Transverse colon (tissue), 4 donors: Measurements from ENCODE around the gene SSU72. TPM values are rescaled to one million over a fixed set of nuclear protein-coding genes. Genes with fewer than 3 reads are reported as not detected.
A peak's percentile ranks its signal among the peaks of the same experiment; 100 is the strongest.

Source experiments
- DNase-seq: peaks from one replicate; pipeline ENCODE4 v3.0.0-alpha.2; 2019
- H3K27ac ChIP-seq, 4 donors: fragments of 200-600 bp; sonication (generic); 2 replicates each; pipeline ENCODE4 v1.5.1; 2016 to 2018; ENCODE audit warnings: inconsistent platforms in 4 of 4
- H3K27me3 ChIP-seq: fragments of 200-600 bp; sonication (generic); 2 replicates; pipeline ENCODE4 v1.5.1; 2017; ENCODE audit warnings: inconsistent platforms
- H3K36me3 ChIP-seq, 4 donors: fragments of 200-600 bp; sonication (generic); 2 replicates each; pipeline ENCODE4 v1.5.1; 2017 to 2019; ENCODE audit warnings: inconsistent platforms in 4 of 4
- H3K4me1 ChIP-seq, 4 donors: fragments of 200-600 bp; sonication (generic); 2 replicates each; pipeline ENCODE4 v1.5.1; 2017 to 2020; ENCODE audit warnings: inconsistent platforms in 4 of 4
- H3K4me3 ChIP-seq, 4 donors: fragments of 200-600 bp; sonication (generic); 1 replicate in 1 of 4; 2 replicates in 3 of 4; pipeline versions ENCODE4 v1.5.1 to v1.6.1; 2017 to 2019; ENCODE audit warnings: inconsistent platforms in 4 of 4
- H3K9me3 ChIP-seq, 2 donors: fragments of 200-600 bp; sonication (generic); 2 replicates each; pipeline ENCODE4 v1.5.1; 2017 to 2019; ENCODE audit warnings: inconsistent platforms in 2 of 2
- EP300 ChIP-seq: sonication (generic); formaldehyde crosslinking; IDR thresholded peaks from one replicate; pipeline ENCODE4 v1.6.1; 2017; ENCODE audit warnings: antibody characterized with exemption, low read depth
- POLR2A ChIP-seq: fragments of 450-650 bp; IDR thresholded peaks from one replicate; pipeline ENCODE4 v1.6.1; 2016; ENCODE audit warnings: antibody characterized with exemption, mild to moderate bottlenecking, moderate library complexity
- POLR2AphosphoS5 ChIP-seq, 3 donors: sonication (generic); formaldehyde crosslinking; IDR thresholded peaks; one replicate each; pipeline ENCODE4 v1.6.1; 2016; ENCODE audit warnings: antibody characterized with exemption in 3 of 3
- WGBS, 2 donors: methylation state at CpG; one replicate each; pipeline ENCODE4 v1.1.5; 2018; ENCODE audit warnings: low coverage in 1 of 2; 5-methylcytosine and 5-hydroxymethylcytosine counted together
- in situ Hi-C, 4 donors: fragments of 200-750 bp; cut with MboI; loops; one replicate each; pipeline versions ENCODE4 v1.15.0 to v1.15.1; 2017; ENCODE audit warnings: low sequenced_read_pairs in 3 of 4, low pct_ligation_motif_present in 1 of 4, low pct_unique_long_range_greater_than_20kb in 1 of 4
- intact Hi-C: fragments of 100-400 bp; cut with DNase I; formaldehyde crosslinking; loops from one replicate; pipeline ENCODE4 v1.15.1; 2023; ENCODE audit warnings: low total_unique reads
- total RNA-seq, 4 donors: library from RNA; depleted of rRNA; stranded (reverse); fragments of >200 nt; gene quantifications; one replicate each; pipeline ENCODE4 v1.1.0, GENCODE V29; 2016
- TF ChIP-seq, protein P1 (sequence below), 5 experiments: fragments of 200-600 bp in 3 of 5; fragments of 450-650 bp in 2 of 5; sonication (generic) in 3 of 5; IDR thresholded peaks; 1 replicate in 2 of 5; 2 replicates in 3 of 5; pipeline ENCODE4 v1.5.1; 2016 to 2017; ENCODE audit warnings: antibody characterized with exemption in 5 of 5, inconsistent platforms in 3 of 5, mild to moderate bottlenecking in 2 of 5, moderate library complexity in 1 of 5

Gene SSU72
- total RNA-seq, 4 donors from 2014 or later, result 95.0 to 162 (median 136) TPM

DNA sequence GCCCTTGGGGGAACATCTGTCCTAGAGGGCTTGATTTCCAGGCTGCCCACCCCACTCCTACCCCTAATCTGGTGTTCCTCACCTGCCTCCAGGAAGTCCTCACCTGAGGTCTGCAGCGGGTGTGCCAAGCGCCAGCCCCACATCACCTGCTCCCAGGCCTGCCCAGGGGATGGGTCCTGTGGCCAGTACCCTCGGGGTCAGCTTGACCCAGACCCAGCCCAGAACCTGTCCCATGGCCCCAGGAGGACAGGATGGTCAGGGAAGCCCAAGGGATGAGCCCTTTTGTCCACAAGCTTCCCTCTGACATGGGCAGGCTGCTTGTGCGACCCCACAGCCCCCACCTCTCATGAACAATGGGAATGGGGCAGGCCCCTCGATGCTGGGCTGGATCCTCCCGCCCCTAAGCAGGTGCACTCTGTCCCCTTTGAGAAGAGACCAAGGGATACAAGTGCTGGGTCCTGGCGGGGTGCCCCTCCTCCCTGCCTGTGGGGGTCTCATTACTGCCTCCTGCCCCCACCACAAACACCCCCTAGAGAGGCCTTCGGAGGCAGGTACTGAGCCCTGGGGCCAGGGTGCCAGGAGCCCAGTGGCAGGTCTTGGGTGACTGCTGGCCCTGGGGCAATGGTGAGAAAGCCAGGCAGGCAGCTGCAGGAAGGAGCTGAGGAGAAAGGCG, 43.9 kb upstream of the SSU72 start:
- Histone ChIP-seq H3K36me3 (no peaks in the 10 kb centered on the region), H3K27me3 (no peaks in the 10 kb centered on the region), H3K9me3 (no peaks in the 10 kb centered on the region), H3K27ac (no peak overlapping the region), H3K4me1 (peaks cover 19 to 29% (median 26%) of the 10 kb centered on the region in 4 donors), H3K4me3 (no peak overlapping the region)
- WGBS, 2 donors, result 80 to 98% methylated on average over 1 to 8 of the region's 9 CpGs
- no peak for DNase-seq
- intact Hi-C loops (no loop called here), in situ Hi-C loops (no loop called here)
- TF ChIP-seq POLR2A, result no peak
- no peak for TF ChIP-seq POLR2AphosphoS5 (IDR thresholded peaks at IDR 0.05)
- TF ChIP-seq, protein P1, sequence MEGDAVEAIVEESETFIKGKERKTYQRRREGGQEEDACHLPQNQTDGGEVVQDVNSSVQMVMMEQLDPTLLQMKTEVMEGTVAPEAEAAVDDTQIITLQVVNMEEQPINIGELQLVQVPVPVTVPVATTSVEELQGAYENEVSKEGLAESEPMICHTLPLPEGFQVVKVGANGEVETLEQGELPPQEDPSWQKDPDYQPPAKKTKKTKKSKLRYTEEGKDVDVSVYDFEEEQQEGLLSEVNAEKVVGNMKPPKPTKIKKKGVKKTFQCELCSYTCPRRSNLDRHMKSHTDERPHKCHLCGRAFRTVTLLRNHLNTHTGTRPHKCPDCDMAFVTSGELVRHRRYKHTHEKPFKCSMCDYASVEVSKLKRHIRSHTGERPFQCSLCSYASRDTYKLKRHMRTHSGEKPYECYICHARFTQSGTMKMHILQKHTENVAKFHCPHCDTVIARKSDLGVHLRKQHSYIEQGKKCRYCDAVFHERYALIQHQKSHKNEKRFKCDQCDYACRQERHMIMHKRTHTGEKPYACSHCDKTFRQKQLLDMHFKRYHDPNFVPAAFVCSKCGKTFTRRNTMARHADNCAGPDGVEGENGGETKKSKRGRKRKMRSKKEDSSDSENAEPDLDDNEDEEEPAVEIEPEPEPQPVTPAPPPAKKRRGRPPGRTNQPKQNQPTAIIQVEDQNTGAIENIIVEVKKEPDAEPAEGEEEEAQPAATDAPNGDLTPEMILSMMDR (IDR thresholded peaks at IDR 0.05), result no peak
- TF ChIP-seq EP300, result no peak

DNA sequence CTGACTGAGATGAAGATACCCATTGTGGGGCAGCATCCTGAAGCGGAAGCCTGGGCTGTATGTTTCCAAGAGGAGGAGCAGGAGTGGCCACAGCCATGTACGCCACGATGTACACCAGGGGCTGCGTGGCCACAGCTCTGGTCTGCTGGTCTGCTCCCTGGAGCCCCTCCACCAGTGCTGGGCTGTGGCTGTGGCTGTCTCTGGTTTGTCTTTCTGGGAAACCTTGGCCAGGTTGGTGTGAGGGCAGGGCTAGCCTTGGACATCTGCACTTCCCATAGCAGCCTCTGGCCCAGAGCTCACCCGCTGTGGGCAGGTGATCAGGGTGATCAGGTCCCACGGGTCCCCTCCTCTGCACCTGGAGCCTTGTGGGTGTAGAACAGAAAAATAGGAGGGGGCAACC, 43.3 kb upstream of the SSU72 start:
- H3K27me3 ChIP-seq, result no peaks in the 10 kb centered on the region
- no peaks in the 10 kb centered on the region for H3K36me3 ChIP-seq
- TF ChIP-seq POLR2AphosphoS5 (IDR thresholded peaks at IDR 0.05), result no peak
- TF ChIP-seq, protein P1 (IDR thresholded peaks at IDR 0.05), result no peak
- H3K9me3 ChIP-seq, result no peaks in the 10 kb centered on the region
- no peak for DNase-seq
- in situ Hi-C loops (no loop called here), intact Hi-C loops (no loop called here)
- no peak overlapping the region for H3K4me3 ChIP-seq
- WGBS, 2 donors, result 92 to 93% methylated on average over 3 to 6 of the region's 6 CpGs
- H3K4me1 ChIP-seq, result peaks cover 20 to 30% (median 28%) of the 10 kb centered on the region in 4 donors
- H3K27ac ChIP-seq, result no peak overlapping the region

DNA sequence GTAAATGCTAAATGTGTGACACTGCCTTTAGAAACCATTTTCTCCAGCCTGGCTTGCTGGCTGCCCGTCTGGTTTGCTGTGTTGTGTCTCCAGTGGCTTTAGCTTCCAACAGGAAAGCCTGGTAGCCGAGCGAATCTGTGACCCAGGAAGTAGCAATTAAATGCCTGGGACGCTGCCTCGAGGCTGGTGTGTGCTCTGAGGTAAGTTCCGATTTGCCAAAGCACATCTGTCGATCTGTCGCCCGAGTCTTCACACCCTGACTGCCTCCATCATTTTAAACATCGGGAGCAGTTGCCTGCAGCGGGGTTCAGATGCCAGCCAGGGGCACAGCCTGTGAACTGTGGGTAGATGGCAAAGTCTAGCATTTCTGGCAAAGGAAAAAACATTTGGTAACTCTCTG, 42.9 kb upstream of the SSU72 start:
- H3K4me1 ChIP-seq, result peaks cover 20 to 30% (median 28%) of the 10 kb centered on the region in 4 donors
- TF ChIP-seq EP300, result no peak
- TF ChIP-seq, protein P1 (IDR thresholded peaks at IDR 0.05), result no peak
- TF ChIP-seq POLR2A, result no peak
- no peak for TF ChIP-seq POLR2AphosphoS5 (IDR thresholded peaks at IDR 0.05)

GRCh38 chr1:1616838-1617237, 42.2 kb upstream of the SSU72 start:
- H3K4me1 ChIP-seq, result peaks cover 20 to 30% (median 28%) of the 10 kb centered on the region in 4 donors
- peak overlapping the region in 1 of 4 donors; percentile 100 for H3K27ac ChIP-seq
- intact Hi-C loops, result no loop called here
- H3K4me3 ChIP-seq, result peak overlapping the region; percentile 49 to 98 (median 94)
- no peak for TF ChIP-seq EP300
- TF ChIP-seq POLR2A, result peak; percentile 6
- no peak for TF ChIP-seq POLR2AphosphoS5 (IDR thresholded peaks at IDR 0.05)
- in situ Hi-C loops, result no loop called here
- H3K36me3 ChIP-seq, result no peaks in the 10 kb centered on the region
- no peaks in the 10 kb centered on the region for H3K27me3 ChIP-seq
- WGBS, 2 donors, result 73% methylated on average over 17 of the region's 19 CpGs; no CpG with 5 or more reads in 1 of the 2 donors
- peak; percentile 7 for DNase-seq
- H3K9me3 ChIP-seq, result no peaks in the 10 kb centered on the region

More for the DNA sequence above, 42.9 kb upstream of the SSU72 start:
- Histone ChIP-seq H3K27me3 (no peaks in the 10 kb centered on the region), H3K4me3 (no peak overlapping the region), H3K9me3 (no peaks in the 10 kb centered on the region), H3K27ac (no peak overlapping the region), H3K36me3 (no peaks in the 10 kb centered on the region)
- intact Hi-C loops (no loop called here), in situ Hi-C loops (no loop called here)
- no peak for DNase-seq
- WGBS, 2 donors, result 84 to 93% methylated on average over 8 to 9 of the region's 11 CpGs
